Keratinocyte (primary cell): ENCODE results near the gene CDR2L.

Experiments
- EZH2 ChIP-seq: IDR thresholded peaks from one replicate; pipeline ENCODE4 v1.6.1; 2012; ENCODE audit warnings: inconsistent platforms, mild to moderate bottlenecking, low read length, moderate library complexity
- TF ChIP-seq, protein P1 (sequence below), 3 experiments: IDR thresholded peaks in 1 of 3; conservative IDR thresholded peaks in 1 of 3; optimal IDR thresholded peaks in 1 of 3; 2 replicates in 2 of 3; 3 replicates in 1 of 3; pipeline versions ENCODE3 to v1.5.1; 2011; ENCODE audit warnings: low read length in 3 of 3, mild to moderate bottlenecking in 3 of 3, moderate library complexity in 2 of 3, control low read depth in 1 of 3, inconsistent platforms in 1 of 3; ENCODE audit not compliant: insufficient read depth in 2 of 3; ENCODE audit errors: extremely low read depth in 1 of 3

- TF ChIP-seq, protein P1, sequence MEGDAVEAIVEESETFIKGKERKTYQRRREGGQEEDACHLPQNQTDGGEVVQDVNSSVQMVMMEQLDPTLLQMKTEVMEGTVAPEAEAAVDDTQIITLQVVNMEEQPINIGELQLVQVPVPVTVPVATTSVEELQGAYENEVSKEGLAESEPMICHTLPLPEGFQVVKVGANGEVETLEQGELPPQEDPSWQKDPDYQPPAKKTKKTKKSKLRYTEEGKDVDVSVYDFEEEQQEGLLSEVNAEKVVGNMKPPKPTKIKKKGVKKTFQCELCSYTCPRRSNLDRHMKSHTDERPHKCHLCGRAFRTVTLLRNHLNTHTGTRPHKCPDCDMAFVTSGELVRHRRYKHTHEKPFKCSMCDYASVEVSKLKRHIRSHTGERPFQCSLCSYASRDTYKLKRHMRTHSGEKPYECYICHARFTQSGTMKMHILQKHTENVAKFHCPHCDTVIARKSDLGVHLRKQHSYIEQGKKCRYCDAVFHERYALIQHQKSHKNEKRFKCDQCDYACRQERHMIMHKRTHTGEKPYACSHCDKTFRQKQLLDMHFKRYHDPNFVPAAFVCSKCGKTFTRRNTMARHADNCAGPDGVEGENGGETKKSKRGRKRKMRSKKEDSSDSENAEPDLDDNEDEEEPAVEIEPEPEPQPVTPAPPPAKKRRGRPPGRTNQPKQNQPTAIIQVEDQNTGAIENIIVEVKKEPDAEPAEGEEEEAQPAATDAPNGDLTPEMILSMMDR (optimal IDR thresholded peaks at IDR 0.05 in 1 of 3, IDR thresholded peaks at IDR 0.05 in 1 of 3, conservative IDR thresholded peaks at IDR 0.05 in 1 of 3; ENCODE audit: extremely low read depth in 1 of 3, insufficient read depth in 2 of 3, low read length in 3 of 3) = no peak
- TF ChIP-seq EZH2 = no peak
Observed at GRCh38 chr17:74953134-74953687, 34.2 kb upstream of the CDR2L start.
